Stimulated activated CD8-positive, alpha-beta memory T cell treated with anti-CD3 and anti-CD28 coated beads, Interleukin-7, amount 100 ng/mL, for 1 hour (primary cell): ENCODE data around the gene HAPLN3.
"Not testable (repeated sequence)": the region's sequence is repeated elsewhere in the genome, so short reads cannot be mapped to it uniquely, and the experiment has no call there.

Experiments used
- DNase-seq, 2 donors: peaks; one replicate each; pipeline ENCODE4 v3.0.0-alpha.2; 2020; ENCODE audit warnings: low read depth in 2 of 2

Gene HAPLN3, protein sequence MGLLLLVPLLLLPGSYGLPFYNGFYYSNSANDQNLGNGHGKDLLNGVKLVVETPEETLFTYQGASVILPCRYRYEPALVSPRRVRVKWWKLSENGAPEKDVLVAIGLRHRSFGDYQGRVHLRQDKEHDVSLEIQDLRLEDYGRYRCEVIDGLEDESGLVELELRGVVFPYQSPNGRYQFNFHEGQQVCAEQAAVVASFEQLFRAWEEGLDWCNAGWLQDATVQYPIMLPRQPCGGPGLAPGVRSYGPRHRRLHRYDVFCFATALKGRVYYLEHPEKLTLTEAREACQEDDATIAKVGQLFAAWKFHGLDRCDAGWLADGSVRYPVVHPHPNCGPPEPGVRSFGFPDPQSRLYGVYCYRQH

DNA sequence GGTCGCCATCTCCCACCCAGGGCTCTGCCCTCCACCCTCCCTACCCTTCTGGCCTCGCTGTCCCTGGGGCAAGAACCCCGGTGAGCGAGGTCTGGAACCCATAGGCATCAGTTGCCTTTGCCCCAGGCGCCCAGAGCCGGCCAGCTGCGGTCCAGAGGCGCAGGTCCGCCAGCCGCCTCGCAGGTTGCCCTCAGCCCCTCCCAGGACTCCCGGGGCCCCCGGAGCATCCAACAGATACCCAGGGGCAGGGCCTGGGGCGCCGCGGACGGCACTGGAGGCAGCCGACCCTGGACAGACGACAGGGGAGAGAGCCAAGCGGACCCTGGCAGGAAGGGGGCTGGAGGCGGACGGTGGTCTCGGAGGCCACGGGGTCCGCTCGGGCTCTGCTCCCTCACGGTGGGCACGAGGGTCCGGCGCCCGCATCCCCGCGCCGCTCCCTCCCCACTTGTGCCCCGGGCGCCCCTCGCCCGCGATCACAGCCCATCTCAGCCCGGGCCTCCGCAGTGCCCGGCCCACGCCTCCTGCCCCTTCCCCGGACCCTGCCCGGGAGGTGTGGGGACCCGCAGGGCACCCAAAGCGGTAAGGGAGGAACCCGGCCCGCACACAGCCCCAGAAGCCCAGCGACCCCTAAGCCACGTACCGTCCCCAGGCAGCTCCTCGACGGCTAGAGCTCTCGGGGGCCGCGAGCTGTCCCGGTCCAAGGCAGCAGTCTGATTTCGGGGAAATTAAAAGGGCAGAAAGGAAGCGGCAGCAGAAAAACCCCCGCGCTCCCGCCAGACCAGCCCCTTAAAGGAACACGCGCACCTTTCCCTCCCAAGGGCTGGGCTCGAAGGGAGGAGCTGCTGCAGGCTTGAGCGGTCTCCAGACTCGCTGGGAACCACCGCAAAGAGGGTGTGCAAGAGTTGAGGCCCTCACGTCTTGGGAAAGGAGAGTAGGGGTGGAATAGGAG lies at the start of gene HAPLN3:
TSS of gene HAPLN3 (minus strand) at position 726 of the 949 bp plus-strand sequence. CDS start 8,246 bp downstream, outside the sequence.
- no peak for DNase-seq

DNA sequence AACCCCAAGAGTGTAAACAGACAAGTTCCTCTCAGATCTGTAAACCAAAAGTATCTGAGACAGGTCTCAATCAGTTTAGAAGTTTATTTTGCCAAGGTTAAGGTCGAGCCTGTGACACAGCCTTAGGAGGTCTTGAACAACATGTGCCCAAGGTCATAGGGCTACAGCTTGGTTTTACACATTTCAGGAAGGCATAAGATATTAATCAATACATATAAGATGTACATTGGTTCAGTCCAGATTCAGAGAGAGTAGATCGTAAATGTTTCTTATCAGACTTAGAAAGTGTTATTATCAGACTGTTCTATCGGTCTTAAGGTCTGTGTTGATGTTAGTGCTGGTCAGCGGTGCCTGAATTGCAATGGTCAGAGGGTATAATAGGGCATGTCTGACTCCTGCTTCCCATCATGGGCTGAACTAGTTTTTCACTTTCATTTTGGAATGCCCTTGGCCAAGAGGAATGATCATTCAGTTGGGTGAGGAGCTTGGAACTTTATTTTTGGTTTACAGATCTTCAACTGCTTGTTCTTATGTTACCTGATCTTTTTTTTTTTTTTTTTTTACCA lies 44.8 kb upstream of the HAPLN3 start:
- DNase-seq: no peak

DNA sequence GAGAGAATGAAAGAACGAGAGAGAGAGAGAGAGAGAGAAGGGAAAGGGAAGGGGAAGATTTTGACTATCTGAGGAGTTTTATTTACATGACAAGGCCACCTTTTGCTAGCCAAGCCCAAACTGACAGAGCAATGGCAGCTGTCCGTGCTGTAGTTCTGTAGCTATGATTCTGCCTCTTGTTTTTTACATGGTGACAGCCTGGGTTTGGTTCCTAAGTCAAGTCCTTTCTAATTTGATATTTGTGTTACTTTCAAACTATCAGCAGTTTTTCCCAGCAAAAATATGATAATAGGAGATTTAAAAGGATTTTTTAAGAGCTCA lies 44.1 kb upstream of the HAPLN3 start:
- DNase-seq: no peak

DNA sequence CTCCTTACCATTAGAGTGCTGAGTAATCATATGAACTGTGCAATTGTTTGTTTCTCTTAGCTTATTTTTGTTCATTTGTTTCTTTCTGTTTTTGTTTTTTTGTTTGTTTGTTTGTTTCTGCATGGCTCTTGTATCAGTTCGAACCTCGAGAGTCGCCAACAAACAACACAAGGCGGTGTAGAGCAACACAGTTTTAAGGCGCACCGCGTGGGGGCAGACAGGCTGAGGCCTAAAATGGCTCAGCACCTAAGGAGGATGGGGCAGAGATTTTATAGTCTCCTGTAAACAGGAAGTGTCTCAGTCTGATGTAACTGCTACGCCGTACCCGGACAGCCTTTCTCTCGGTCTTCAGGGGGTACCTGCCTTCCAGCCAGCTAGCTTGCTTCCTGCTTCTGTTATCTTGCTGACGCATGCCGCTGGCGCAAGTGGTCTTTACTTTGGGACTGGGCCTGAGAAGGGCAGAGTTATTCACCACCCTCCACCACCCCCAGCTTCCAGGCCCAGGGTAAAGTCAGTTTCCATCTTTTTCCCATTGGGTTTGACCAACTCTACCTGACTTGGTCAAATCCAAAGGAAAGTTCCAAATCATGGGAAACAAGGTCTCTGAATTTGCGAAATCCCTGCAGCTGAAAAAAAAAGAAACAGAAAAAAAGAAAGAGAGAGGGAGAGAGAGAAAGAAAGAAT lies 43.6 kb upstream of the HAPLN3 start:
- DNase-seq: no peak

DNA sequence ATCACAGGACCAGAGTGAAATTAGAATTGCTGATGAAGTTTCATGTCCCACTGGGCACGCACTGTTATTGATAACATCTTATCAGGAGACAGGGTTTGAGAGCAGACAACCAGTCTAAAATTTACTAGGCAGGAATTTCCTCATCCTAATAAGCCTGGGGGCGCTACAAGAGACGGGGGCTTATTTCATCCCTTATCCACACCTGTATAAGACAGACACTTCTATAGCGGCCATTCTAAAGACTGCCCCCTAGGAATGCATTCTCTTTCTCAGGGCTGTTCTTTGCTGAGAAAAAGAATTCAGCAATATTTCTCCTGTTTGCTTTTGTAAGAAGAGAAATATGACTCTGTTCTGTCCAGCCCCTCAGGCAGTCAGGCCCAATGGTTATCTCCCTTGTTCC lies 39.1 kb upstream of the HAPLN3 start:
- not testable (repeated sequence) for DNase-seq

DNA sequence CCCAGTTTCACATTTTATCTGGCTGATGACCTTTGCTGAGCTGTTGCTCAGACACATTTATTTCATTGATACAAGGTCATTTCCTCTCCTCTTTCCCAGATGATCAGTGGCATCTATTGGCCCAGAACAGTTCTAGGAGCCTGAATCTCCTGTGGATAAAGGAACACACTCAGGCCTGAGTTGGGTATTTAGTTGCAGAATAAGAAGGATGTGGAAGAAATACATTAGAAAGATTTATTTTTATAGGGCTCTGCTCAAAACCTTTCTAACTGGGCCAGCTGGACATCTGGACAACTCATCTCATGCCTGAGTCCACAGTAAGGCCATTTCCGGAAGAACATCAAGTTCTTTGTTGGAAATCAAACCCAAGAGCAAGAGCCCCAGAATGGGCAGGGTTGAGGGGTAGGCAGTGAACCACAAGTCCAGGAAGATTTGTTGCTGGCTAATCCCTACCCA lies 37.6 kb upstream of the HAPLN3 start:
- no peak for DNase-seq

DNA sequence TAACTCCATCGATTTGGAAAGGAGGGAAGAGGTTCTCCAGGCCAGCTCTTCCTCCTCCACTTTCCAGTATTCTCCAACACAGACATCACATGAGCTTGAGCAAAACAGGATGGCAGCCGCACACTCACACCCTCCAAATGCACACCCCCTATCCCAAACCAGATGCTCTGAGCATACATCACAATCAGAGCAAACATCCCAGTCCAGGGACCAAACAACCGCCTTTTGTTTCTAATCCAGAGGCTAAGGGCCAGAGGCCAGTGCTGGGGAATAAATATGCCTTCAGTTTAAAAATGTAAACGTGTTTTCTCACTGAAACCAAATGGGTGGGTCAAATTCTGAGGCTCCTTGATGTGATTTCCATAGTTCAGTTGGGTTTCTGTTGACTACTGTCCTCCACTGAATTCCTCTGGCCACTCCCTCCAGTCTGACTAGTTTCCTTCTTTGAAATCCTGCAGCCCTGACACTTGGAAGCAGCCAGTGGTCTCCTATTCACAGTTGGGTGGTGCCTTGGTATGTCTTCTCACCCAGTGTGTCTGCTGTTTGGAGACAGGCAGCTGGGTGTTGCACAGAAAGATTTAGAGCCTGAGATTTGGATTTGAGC lies 37.0 kb upstream of the HAPLN3 start:
- no peak for DNase-seq

DNA sequence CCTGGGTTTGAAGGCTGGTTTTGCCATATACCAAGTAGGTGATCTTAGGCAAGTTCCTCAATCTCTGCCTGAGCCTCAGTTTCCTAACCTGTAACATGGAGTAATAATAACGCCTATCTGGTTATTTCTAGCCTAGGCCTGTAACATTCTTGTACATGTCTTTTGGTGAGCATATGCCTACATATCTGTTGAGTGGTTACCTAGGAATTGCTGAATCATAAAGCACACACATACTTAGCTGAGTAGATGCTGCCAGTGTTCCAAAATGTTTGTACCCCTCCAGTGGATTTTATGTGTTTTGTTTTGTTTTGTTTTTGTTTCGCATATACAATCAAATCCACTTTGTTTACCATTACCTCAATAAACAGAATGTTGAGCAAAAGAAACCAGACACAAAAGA lies 35.2 kb upstream of the HAPLN3 start:
- no peak for DNase-seq

DNA sequence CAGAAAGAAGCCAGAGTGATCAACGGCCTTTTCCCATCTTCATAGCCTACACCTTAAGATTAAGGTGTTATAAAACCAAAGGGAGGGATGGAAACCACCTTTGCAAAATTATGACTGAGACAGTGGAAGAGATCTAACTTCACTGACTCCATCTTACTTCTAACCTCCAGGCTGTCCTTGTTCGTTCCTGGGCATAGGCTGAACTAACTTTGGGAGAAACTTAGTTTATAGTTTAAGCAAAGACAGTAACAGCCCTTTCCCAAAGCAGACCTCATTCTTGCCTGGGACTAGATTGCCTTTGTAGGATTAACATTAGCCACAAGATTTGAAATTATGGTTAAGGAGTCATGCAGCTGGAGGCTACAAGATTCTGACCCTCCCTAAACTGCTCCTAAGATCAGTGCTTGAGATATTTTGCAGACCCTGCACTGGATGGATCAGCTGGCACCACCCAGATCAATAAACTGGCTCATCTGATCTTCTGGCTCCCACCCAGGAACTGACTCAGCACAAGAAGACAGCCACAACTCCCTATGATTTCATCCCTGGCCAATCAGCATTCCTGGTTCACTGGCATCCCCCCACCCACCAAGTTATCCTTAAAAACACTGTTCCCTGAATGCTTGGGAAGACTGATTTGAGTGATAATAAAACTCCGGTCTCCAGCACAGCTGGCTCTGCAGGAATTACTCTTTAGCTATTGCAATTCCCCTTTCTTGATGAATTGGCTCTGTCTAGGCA lies 34.2 kb upstream of the HAPLN3 start:
- not testable (repeated sequence) for DNase-seq

DNA sequence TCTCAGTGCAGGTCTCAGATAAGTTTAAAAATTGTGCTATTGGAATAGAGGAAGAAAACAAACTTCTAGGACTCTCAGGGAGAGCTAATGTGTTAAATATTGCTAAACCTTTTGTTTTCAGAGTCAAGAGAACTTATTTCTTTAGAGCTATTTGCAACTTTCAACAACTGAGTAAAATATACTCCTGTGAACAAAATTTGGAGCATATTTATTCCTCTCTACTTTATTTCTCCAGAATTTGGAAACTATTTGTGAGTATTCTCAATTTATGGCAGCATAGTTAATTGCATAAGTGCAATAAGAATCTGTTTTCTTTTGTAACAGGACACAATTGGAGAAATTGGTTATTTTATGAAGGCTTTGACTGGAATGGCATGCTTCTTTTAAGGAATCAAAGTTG lies 32.8 kb upstream of the HAPLN3 start:
- DNase-seq: not testable (repeated sequence)

DNA sequence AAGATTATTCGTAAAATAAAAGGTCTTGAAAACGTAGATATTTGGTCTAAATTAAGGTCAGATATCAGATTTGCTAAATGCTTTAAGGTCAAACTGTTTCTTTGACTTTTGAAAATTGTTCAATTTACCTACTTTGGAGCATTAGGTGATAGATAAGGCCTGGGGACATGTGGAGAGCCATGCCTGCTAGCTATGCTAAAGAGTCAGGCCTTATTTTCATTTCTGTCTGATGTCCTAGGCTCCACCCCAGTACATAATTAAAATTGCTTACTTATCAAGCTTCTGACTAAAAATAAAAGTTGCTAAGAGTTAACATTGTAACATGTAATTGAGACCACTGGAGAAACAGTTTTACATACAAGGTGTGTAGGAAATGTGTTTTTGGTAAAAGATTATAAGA lies 30.3 kb upstream of the HAPLN3 start:
- DNase-seq: not testable (repeated sequence)

DNA sequence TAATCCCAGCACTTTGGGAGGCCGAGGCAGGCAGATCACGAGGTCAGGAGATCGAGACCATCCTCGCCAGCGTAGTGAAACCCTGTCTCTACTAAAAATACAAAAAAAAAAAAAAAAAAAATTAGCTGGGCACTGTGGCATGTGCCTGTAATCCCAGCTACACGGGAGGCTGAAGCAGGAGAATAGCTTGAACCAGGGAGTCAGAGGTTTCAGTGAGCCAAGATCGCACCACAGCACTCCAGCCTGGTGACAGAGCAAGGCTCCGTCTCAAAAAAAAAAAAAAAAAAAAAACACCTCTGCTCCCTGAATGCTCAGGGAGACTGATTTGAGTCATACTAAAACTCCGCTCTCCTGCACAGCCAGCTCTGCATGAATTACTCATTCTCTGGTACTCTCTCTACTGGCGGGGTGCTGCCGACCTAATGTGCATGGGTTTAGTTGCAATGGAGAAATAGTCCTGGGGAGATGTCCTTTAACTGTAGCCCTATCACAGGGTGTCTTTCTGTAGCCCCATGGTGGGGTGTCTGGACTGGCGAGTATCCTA lies 25.6 kb upstream of the HAPLN3 start:
- DNase-seq: not testable (repeated sequence)

DNA sequence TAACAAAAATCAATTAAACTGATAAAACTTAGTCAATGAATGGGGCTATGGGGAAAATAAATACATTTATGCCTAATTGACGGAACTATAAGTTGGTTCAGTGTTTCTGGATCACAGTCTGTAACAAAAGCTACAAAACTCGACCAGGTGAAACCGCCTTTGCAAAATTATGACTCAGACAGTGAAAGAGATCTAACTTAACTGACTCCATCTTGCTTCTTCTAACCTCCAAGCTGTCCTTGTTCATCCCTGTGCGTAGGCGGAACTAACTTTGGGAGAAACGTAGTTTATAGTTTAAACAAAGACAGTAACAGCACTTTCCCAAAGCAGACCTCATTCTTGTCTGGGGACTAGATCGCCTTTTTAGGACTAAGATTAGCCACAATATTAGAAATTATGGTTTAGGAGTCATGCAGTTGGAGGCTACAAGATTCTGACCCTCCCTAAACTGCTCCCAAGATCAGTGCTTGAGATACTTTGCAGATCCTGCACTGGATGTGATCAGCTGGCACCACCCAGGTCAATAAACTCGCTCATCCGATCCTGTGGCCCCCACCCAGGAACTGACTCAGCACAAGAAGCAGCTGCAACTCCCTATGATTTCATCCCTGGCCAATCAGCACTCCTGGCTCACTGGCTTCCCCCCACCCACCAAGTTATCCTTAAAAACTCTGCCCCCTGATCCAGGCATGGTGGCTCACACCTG lies 25.0 kb upstream of the HAPLN3 start:
- DNase-seq: no peak

DNA sequence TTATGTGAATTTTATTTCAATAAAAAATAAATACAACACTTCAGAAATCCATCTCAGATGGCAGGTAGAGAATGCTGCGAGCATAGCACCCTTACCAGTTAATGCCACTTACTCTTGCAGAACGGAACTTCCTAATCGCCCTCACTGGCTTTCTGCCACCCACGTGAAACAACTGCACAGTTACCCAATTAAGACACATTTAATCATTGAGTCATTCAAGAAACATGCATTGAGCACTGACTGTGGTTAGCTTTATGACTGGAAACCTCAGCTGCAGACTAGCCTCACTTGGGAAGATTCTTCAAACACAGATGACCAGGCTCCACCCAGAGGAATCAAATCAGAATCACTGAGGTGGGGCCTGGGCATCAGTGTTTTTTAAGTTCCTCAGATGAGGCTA lies 23.4 kb upstream of the HAPLN3 start:
- no peak for DNase-seq

DNA sequence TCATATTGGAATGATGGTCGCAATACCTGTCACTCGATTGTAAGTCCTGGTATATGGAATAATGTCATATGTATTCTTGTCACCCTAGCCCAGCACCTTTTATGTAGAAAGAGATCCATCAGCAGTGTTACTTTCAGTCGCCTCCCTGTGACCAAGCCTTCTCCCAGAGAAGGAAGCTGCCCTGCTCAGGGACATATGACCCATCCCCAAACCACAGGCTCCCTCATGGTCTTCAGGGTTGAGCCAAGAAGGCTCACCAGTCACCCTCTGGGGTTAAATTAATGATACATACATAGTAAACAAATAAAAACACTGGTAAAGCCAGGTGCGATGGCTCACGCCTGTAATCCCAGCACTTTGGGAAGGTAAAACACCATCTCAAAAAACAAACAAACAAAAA lies 22.4 kb upstream of the HAPLN3 start:
- no peak for DNase-seq

DNA sequence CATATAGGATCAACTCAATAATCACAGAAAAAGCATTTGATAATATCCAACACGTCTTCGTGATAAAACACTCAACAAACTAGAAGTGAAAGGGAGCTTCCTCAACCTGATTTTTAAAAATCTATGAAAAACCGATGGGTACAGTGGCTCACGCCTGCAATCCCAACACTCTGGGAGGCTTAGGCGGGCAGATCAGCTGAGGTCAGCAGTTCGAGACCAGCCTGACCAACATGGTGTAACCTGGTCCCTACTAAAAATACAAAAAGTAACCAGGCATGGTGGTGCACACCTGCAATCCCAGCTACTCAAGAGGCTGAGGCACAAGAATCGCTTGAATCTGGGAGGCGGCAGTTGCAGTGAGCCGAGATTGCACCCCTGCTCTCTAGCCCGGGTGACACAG lies 20.0 kb upstream of the HAPLN3 start:
- DNase-seq: no peak

DNA sequence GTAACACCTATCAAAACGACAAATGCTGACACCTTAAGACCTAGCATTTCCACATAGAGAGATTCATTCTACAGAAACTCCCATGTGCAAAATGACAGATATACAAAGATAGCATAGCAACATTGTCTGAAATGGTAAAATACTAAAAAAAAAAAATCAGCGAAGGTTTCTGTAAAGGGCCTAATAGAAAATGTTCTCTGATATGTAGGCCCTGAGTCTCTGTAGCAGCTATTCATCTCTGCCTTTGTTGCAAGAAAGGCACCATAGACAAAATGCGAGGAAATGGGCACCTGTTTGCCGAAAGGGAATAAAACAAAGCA lies 18.5 kb upstream of the HAPLN3 start:
- DNase-seq: no peak

DNA sequence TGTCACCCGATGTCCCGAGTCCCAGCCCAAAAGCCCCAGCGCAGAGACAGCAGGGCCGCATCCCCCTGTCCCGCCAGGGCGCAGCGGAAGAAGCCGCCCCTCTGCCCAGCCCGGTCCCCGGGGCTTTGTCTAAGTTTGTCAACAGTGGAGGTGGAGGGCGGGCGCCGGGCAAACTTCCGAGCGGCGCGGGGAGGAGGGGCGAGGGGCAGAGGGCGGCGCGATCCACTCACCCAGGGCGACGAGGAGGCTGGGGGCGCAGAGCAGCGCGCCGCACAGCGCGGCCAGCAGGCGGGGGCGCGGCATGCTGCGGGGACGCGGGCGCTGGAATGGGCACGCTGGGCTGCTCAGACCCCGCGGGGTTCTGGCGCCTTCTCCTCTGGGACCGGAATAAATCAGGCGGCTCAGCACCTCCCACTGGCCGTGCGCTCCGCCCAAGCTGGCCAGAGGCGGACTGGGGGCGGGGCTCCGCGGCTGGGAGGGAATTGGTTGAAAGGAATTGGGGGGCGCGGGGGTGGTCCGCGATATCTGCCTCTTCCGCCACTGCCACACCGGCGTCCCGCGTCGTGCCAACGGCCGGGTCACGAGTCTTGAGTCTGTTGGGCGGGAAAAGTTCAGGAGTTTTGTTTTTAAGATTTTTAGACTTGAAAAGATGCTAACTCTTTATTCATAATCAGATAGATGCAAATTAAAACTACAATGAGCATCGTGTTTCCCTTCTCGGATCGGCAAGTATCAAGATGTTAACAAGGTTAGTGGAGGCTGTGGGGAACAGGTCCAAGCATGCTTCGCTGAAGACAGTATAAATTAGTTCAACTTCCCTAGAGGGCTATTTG lies 17.9 kb upstream of the HAPLN3 start, which contains the start of gene MFGE8:
TSS of gene MFGE8 (minus strand) at position 363 of the 833 bp plus-strand sequence. CDS start at position 303, 60 bp downstream.
- peak; percentile 36 to 41 for DNase-seq

DNA sequence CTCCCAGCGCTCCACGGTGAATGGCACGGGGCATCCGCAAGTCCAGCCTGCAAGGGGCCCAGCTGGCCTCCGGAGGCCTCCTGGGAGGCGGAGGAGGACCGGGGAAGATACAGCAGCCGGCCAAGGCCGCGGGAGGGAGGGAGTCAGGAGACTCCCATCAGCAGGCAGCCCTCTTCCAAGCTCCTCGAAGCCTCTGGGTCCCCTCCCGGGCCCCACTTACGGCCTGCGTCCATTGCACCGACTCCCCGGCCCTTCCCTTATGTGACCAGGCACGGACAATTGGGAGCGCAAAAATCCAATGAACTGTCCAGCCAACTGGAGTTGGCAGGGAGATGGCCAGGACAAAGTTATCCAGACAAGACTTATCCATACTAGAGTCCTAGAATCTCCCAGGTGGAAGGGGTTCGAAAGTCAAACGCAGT lies 17.2 kb upstream of the HAPLN3 start:
- no peak for DNase-seq
